ENCODE measurements around the gene SCNM1.
A peak's percentile ranks its signal among the peaks of the same experiment; 100 is the strongest.
"Not testable (repeated sequence)": the region's sequence is repeated elsewhere in the genome, so short reads cannot be mapped to it uniquely, and the experiment has no call there.

Gene SCNM1

DNA sequence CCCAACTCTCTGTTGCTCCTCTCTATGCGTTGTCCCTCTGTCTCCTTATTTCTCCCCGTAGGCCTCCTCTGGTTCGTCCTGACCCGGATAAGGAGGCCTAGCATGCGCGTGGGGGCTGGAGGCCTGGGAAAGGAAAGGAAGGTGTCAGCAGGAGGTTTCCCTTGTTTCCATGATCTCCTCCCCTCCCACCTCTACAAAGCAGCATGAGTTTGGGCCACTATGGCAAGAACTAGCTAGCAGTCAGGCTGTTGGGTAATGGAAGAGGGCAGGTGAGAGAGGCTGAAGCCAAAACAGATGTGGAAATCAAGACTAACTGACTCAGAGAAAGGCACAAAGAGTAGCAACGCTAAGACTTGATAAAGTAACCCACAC lies 18.8 kb upstream of the SCNM1 start:
- DNase-seq: no peak

DNA sequence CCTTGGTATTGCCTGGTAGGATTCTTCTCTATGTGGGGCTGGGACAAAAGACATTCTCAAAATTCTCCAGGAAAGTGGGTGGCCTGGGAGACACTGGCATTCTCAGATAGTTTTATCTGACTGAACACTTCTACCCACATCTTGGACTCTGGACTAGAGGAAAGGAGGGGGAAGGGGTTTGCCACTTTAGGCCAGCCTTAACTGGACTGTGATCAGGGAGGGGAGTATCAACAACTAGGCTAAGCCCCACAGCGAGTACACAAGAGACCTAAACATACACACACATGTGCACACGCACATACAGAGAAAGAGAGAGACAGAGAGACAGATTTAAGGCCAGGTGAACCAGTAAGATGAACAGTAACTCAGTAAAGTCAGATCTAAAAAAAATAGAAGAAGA lies 18.3 kb upstream of the SCNM1 start:
- DNase-seq: no peak

DNA sequence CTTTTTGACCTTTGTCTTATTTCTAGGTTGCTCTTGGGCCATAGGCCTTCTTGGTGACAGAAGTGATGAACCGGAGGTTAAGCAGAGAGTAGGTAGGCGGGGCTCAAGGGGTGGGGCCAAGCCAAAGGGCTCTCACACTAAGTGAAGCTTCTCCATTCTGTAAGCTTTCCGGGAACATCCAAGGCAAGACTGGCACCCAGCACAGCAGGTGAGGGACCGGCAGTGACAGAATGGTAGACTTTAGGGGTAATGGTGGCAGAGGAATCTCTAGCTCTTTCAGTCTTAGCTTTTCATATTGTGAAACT lies 9.5 kb upstream of the SCNM1 start, which contains the start of gene TNFAIP8L2:
Gene TNFAIP8L2 (plus strand): TSS at position 135 of the 305 bp plus-strand sequence. CDS start 2,049 bp downstream, outside the sequence.
- no peak for DNase-seq

DNA sequence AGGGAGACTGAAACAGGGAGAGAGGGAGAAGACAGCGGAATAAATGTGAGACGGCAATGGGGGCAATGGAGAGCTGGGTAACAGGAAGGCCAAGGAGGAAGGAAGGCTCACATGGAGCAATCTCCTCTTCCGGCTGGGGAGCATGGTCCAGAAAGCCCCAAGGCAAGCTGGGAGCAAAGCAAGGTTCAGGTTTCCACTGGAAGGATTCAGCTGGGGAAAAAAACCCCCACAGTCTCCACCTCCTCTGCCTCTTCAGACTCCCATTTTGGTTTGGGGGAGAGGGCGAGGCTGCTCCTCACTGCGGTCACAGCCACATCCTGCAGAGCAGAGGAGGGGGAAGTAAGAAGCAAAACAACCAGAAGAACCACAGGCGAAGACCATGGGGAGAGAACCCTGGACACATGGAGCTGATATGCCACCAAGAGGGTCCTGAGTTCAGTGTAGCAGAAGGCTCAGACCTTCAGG lies 8.8 kb upstream of the SCNM1 start:
- no peak for DNase-seq

DNA sequence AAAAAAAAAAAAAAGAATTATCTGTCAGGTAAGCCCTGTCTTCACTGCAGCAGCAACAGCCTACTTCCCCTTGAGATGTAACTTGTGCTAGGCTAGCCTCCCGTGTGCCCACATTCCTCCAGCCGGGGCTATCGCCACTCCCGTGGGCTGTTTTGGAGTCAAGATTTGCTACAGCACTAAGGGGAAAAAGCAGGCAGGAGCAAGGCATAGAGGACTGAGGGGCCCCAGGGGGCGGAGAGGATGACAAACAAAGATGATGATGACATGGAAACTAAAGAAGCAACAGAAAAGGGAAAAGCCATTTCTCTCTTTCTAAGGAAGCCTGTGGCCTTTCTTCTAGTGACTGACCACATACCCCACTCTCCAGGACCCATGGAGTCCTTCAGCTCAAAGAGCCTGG lies 7.6 kb upstream of the SCNM1 start:
- no peak for DNase-seq

DNA sequence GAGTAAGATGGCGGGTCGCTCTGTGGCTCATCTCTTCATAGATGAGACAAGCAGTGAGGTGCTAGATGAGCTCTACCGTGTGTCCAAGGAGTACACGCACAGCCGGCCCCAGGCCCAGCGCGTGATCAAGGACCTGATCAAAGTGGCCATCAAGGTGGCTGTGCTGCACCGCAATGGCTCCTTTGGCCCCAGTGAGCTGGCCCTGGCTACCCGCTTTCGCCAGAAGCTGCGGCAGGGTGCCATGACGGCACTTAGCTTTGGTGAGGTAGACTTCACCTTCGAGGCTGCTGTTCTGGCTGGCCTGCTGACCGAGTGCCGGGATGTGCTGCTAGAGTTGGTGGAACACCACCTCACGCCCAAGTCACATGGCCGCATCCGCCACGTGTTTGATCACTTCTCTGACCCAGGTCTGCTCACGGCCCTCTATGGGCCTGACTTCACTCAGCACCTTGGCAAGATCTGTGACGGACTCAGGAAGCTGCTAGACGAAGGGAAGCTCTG lies 7.1 kb upstream of the SCNM1 start:
- DNase-seq: no peak

DNA sequence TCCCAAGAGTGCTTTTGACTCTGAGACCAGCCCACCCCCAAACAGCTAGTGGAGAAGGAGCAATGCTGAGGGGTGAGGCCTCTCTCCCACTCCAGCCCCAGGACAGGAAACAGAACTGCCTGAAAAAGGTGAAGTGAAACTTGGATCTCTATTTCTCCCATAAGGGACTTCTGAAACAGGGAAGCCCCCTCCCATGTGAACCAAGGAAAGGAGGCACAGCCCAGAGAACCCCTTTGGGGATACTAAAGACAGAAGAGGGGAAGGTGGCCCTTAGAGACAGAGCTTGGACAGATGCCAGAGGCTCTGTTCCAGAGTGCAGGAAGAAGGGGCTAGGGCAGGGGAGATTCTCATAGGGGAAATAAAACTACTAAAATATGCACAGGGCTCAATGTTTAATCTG lies 6.6 kb upstream of the SCNM1 start:
- DNase-seq: no peak

DNA sequence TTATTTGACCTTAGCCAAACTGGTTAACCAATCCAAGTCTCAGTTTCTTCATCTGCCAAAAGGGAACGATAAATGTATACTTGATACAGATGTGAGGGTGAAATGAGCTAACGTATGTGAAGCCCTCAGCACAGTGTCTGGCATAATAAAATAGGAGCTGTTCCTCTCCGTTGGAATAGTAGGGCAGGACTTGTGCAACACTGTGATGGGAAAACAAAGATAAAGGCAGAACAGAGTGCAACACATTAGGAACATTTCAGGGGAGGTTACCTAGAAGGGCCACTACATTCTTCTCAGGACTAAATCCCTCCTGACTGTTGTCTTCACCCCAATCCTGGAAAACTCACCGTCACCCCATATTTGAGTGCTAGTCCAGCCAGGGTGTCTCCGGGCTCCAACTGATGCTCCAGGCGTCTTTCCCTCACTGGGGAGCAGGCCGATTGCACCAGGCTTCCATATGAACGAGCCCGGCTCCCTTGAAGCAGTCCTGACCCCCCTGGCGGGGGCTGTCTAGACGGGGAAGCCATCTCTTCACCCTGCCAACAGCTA lies 1.1 kb upstream of the SCNM1 start:
- no peak for DNase-seq

DNA sequence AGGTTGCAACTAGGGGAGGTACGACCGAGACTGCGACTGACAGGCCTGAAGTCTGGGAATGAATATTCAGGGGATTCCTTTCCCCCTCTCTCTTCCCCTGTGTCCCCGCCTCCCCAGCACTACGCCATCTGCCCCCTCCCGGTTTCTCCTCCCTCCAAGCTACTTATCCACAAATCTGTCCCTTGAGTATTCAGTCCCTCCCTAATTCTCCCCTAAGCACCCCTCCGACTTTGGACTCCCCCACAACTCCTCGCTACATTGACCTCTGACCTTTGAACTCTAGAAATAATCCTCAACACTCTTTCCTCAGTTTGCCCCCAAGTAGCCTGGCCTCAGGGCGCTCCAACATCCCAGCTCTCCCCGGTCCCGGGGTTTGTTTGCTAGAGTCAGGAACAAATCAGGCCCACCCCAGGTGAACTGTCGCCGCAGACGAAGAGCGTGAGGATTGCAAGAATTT lies 635 bp upstream of the SCNM1 start:
- no peak for DNase-seq

DNA sequence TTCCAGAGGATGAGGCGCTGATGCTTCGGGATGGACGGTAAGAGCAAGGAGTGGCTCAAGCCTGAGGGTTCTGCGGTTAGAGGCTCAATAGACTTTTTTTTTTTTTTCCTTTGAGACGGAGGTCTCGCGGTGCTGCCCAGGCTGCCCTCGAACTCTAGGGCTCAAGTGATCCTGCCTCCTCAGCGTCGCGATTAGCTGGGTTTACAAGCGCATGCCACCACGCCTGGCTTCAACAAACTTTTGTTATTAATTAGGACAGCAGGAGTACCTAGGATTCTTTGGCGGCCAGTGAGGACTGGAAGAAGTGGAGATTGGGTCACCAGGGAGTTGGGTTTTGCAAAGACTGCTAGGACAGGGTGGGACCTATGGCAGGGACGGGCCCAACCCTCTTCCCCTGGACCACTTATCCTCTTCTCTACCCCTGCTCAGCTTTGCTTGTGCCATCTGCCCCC lies 587 bp downstream of the SCNM1 start:
- no peak for DNase-seq

DNA sequence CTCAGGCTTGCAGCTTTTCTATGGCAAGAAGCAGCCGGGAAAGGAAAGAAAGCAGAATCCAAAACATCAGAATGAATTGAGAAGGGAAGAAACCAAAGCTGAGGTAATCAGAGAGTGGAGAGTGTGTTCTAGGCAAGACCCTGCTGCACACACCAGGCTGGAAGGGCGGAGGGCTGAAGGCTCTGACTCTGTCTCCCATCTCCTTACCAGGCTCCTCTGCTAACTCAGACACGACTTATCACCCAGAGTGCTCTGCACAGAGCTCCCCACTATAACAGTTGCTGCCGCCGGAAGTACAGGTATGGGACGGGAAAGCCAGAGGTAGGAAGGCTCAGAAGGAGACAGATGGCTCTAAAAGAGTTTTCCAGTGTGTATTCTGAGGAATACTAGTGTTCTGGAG lies 1.2 kb downstream of the SCNM1 start:
- DNase-seq: no peak

DNA sequence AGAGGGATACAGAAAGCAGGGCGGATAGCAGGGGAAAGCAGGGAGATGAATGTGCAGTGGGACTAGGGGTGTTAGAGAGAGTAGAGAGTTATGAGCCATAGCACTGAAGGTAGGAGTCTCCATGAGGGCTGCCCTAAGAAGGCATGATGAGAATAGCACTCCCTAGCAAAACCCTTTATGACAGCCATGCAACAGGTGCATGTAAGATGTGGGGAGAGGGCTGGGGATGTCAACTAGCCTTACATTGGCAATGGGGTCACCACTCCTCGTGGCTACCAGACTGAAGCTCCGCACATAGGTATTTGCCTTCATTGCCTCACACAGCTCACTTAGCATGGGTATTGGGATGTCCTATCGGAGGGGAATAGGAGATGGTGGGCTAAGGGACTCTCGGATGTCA lies 5.2 kb downstream of the SCNM1 start:
- no peak for DNase-seq

DNA sequence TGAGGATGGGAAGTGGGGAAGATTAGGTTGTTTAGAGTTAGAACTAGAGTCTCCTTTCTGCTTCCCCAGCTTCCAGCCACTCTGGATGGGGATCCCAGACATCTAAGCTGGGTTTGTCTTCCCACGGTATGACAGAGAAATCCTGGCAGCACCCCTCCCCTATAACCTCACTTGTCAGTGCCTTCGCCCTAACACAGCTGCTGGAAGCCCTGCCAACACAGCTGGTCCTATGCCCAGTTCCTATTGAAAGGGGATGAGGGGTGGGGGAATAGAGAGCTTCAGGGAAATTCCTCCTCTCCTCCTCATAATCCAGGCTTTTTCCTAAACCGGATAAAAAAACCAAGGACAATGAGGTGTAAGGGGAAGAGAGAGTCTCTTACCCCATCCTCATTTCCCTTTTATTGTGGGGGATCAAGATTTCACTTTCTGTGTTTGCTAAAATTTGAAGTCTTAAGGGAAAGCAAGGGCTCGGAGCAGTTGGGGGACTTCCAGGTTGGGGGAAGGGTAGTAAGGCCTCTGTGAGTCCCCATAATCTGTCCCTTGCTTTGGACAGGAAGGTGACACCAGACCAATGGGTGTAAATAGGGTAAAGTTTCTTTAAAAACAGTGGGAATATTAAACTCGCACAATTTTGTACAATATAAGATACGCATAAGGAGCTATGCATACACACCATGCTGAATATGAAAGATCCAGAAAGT lies 9.2 kb downstream of the SCNM1 start:
- DNase-seq: no peak

DNA sequence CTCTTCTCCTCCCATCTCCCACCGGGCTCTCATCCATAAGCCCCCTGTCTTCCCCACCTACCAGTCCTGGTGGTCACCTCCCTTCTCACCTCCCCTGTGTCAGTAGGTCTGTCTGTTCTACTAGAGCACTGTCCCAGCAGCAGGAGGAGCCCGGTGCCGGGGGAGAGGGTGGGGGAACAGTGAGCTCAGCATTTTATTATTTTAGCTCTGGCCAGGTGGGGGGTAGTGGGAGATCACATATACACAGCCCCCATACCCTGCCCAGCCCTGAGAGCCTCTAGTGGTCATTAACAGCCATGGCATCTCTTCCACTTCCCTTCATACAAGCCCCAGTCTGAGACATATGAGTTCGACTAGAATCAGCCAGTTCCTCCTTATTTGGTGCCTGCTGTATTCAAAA lies 9.9 kb downstream of the SCNM1 start, which contains the start of gene TMOD4:
Gene TMOD4 (minus strand): TSS at position 119 of the 400 bp plus-strand sequence. CDS start 1,106 bp downstream, outside the sequence.
- DNase-seq: no peak

DNA sequence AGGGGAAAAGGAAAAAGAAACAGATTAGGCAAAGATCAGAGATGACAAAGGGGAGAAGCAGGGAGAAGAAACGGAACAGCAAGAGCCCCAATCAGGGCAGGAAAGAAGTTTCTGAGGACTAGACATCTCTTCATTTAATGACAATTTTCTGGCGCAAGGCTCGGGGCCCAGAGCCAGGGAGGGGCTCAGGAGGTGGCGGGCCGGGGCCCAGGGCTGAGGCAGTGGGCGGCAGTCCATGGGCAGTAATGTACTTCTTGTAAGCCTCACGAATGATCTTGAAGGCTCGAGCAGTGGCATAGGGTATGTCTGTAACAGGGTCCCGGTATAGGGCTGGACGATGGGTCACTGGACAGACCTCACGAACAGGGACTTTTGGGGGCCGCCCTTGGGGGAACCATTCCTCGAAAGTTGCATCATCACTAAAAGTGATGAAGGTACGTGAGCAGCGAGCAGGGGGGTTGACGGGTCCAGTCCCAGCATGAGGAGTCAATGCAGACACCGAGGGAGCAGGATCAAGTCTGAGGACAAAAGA lies 10.6 kb downstream of the SCNM1 start:
- no peak for DNase-seq

DNA sequence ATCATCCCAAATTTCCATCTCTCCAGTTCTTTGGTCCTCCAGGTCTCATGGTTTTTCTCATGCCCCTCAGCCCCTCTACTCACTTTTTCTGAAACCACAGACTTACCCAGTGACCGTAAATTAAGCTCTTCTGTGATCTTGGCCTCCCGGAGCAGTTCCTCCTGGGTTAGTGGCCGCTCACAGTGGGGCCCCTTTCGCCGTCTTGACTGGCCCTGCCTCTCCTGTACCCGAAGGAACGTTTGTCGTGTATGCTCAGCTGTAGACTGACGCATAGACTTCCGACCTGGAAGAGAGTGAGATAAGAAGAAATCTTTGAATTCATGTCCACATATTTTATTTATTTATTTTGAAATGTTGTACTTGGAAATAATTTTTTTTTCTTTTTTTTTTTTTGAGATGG lies 18.3 kb downstream of the SCNM1 start:
- no peak for DNase-seq

DNA sequence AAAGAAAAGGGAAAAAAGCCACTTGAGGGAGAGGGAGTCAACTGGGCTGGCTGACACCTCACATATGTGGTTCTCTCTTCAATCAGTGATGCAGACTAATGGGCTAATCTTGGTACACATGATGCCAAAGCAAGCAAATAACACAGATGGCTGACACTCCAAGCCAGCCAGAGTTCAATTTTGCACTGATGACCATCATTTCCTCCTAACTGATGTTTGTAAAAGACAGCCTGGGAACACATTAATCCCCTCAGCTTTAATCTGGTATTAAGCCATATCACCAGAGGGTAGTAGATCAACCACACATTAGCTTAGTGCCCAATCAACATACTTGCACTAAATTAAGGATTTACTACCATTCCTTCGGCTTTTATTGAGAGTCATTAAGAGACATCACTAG lies 21.3 kb downstream of the SCNM1 start:
- no peak for DNase-seq

DNA sequence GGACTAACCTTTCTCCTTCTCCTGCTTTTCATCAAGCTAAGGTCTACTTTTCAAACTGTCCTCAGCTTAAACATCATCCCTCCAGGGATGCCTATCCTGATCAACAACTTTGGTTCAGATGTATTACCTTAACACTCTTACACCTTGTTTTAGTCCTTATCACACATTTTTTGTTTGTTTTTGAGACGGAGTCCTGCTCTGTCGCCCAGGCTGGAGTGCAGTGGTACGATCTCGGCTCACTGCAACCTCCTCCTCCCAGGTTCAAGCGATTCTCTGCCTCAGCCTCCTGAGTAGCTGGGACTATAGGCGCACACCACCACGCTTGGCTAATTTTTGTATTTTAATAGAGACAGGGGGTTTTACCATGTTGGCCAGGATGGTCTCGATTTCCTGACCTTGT lies 22.7 kb downstream of the SCNM1 start:
- not testable (repeated sequence) for DNase-seq

DNA sequence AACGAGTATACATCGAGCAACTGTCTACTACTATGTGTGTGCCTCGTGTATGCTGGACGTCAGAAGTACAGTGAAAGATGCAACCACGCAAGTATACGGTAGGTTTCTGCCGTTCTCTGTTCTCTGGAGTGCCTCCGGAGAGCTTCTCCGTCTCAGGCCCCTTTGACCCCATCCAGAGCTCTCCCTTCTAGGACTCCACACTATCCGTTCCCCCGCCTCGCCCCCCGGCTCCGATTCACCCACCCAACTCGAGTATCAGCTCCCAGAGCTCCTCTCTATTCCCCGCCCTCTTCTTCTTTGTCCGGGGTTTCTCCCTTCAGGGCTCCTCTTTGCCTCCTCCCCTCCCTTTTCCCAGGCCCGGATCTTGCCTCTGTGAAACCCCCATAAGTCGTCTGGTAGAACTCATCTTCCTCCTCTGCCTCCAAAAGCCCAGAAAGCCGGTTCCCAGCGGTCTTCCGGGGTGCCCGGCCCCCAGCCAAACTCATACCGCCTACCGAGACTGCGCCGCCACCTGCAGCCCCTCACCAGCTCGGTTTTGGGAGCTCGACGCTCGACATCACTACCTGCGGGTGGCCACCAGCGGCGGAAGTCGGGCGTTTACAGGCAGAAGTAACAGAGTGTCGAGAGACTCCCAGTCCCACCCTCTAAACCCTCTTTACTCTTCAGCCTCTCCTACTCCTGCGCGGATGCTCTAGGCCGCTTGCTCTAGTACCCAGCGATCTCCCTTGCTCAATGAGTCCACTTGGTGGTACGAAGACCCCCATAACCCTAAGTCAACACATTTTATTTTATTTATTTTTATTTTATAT lies 23.9 kb downstream of the SCNM1 start, which contains the start of gene VPS72:
Gene VPS72 (minus strand): TSS at position 561 of the 809 bp plus-strand sequence. CDS start 76 bp downstream, at position 485.
- peak; percentile 85 for DNase-seq

DNA sequence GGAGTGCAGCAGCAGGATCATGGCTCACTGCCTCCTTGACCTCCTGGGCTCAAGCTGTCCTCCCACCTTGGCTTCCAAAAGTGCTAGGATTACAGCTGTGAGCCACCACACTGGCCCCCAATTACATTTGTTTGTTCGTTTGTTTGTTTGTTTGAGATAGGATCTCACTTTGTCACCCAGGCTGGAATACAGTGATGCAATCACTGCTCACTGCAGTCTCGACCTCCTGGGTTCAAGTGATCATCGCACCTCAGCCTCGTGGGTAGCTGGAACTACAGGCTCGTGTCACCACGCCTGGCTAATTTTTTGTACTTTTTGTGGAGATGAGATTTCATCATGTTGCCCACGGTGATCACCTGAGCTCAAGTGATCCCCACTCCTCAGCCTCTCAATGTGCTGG lies 26.1 kb downstream of the SCNM1 start:
- DNase-seq: no peak

DNA sequence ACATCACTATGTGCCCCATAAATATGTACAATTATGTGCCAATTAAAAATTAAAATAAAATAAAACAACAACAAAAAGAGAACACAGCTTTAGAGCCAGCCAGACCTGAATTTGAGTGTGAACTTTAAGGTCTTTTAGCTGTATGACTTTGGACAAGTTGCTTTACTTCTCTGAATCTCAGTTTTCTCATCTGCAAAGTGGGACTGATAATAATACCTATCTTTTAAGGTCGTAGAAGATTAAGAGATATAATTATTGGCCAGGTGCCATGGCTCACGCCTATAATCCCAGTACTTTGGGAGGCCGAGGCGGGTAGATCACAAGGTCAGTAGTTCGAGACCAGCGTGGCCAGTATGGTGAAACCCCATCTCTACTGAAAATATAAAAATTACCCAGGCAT lies 27.4 kb downstream of the SCNM1 start:
- no peak for DNase-seq

DNA sequence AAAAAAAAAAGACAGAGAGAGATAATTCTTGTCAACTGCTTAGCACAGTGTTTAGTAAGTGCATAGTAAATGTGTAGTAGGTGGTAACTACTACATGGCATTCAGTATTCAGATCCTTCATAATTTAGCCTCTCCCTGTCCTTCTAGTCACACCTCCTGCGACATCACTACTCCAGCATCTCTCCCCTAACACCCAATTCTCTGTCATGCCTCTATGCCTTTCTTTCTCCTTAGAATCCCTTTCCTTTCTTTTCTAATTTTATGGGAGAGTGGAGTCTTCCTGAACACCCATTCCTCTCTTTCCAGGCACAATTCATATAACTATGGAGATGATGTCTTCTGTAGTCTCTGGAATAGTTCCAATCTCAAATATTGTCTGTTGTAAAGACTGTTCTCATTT lies 27.9 kb downstream of the SCNM1 start:
- DNase-seq: no peak

DNA sequence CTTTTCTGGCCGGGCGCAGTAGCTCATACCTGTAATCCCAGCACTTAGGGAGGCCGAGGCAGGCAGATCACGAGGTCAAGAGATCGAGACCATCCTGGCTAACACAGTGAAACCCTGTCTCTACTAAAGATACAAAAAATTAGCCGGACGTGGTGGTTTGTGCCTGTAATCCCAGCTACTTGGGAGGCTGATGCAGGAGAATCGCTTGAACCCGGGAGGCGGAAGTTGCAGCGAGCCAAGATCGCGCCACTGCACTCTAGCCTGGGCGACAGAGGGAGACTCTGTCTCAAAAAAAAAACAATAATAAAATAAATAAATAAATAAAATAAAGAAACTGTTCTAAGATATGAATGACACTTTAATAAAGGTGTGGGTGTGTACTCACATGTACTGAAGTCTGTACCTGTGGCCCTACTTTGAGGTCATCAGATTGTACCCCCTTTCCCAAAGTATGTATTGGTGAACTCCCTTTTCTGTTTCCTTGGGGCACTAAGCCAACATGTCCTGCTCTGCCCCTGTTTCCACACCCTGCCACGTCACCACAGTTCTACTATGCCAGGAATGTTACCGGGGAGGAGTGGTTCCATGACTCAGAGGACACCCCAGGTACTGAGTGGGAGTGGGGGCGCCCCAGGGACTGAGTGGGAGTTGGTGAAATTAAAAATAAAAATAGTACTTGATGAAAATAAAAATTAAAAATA lies 29.1 kb downstream of the SCNM1 start:
- DNase-seq: not testable (repeated sequence)
